HEK293 (cell line): Measurements from ENCODE around the gene FRMD4A.
A peak's percentile ranks its signal among the peaks of the same experiment; 100 is the strongest.

ENCODE experiments used
- CTCF ChIA-PET: fragments of 350-600 bp; formaldehyde crosslinking; extraction: SDS; loops from one replicate; lab custom pipeline; 2021; ENCODE audit warnings: antibody characterized with exemption; lab: Yijun Ruan, JAX
- POLR2A ChIA-PET: fragments of 300-600 bp; formaldehyde crosslinking; extraction: SDS; loops from one replicate; lab custom pipeline; 2020; ENCODE audit warnings: antibody characterized with exemption, inconsistent platforms; lab: Yijun Ruan, JAX
- H3K27ac ChIP-seq: fragments of 200-500 bp; sonication (Bioruptor generic); 2 replicates; pipeline ENCODE4 v1.5.1; 2014; ENCODE audit warnings: low read depth, low read length, control low read depth, inconsistent platforms; ENCODE audit errors: extremely low read depth
- H3K36me3 ChIP-seq, 2 experiments: fragments of 200-500 bp in 1 of 2; sonication (Bioruptor generic) in 1 of 2; 1 replicate in 1 of 2; 2 replicates in 1 of 2; pipeline ENCODE4 v1.5.1; 2014 to 2017; ENCODE audit warnings: inconsistent platforms in 2 of 2, low read length in 2 of 2; ENCODE audit not compliant: control insufficient read depth in 2 of 2, insufficient read depth in 1 of 2
- H3K4me1 ChIP-seq: fragments of 200-500 bp; sonication (Bioruptor generic); 2 replicates; pipeline ENCODE4 v1.5.1; 2014; ENCODE audit warnings: mild to moderate bottlenecking, low read length, inconsistent platforms; ENCODE audit not compliant: control insufficient read depth, insufficient read depth
- H3K4me3 ChIP-seq: 2 replicates; pipeline ENCODE4 v1.5.1; 2011; ENCODE audit warnings: low read depth, mild to moderate bottlenecking, control low read depth, low read length, moderate library complexity
- H3K9me3 ChIP-seq: fragments of 200-500 bp; sonication (Bioruptor generic); 2 replicates; pipeline ENCODE4 v1.5.1; 2014; ENCODE audit warnings: low read depth, low read length, inconsistent platforms; ENCODE audit not compliant: control insufficient read depth, insufficient read depth
- GLIS1 ChIP-seq: fragments of 450-650 bp; formaldehyde crosslinking; IDR thresholded peaks from 2 replicates; pipeline ENCODE4 v1.5.1; 2016; ENCODE audit warnings: missing biosample characterization, missing genetic modification characterization
- IKZF3 ChIP-seq: fragments of 450-650 bp; IDR thresholded peaks from 2 replicates; pipeline ENCODE4 v1.5.0; 2018; ENCODE audit warnings: missing biosample characterization, mild to moderate bottlenecking, missing genetic modification characterization, moderate library complexity
- KLF1 ChIP-seq: fragments of 450-650 bp; formaldehyde crosslinking; IDR thresholded peaks from 2 replicates; pipeline ENCODE4 v1.5.1; 2016; ENCODE audit warnings: missing biosample characterization, missing genetic modification characterization
- MZF1 ChIP-seq: fragments of 450-650 bp; formaldehyde crosslinking; IDR thresholded peaks from 2 replicates; pipeline ENCODE4 v1.5.1; 2017; ENCODE audit warnings: missing biosample characterization, missing genetic modification characterization, borderline replicate concordance
- PRDM10 ChIP-seq: fragments of 450-650 bp; formaldehyde crosslinking; IDR thresholded peaks from 2 replicates; pipeline ENCODE4 v1.5.1; 2016; ENCODE audit warnings: missing biosample characterization, missing genetic modification characterization
- REST ChIP-seq: fragments of 450-650 bp; formaldehyde crosslinking; IDR thresholded peaks from 2 replicates; pipeline ENCODE4 v1.5.1; 2016; ENCODE audit warnings: missing biosample characterization, missing genetic modification characterization
- ZNF354C ChIP-seq: fragments of 450-650 bp; formaldehyde crosslinking; IDR thresholded peaks from 2 replicates; pipeline ENCODE4 v1.5.1; 2016; ENCODE audit warnings: missing biosample characterization, missing genetic modification characterization, low read depth, borderline replicate concordance
- ZNF48 ChIP-seq: fragments of 450-650 bp; formaldehyde crosslinking; IDR thresholded peaks from 2 replicates; pipeline ENCODE4 v1.5.1; 2016; ENCODE audit warnings: missing biosample characterization, missing genetic modification characterization
- ZNF488 ChIP-seq: fragments of 450-650 bp; formaldehyde crosslinking; IDR thresholded peaks from 2 replicates; pipeline ENCODE4 v1.5.1; 2016; ENCODE audit warnings: missing biosample characterization, missing genetic modification characterization
- ZNF76 ChIP-seq: fragments of 450-650 bp; formaldehyde crosslinking; IDR thresholded peaks from 2 replicates; pipeline ENCODE4; 2016; ENCODE audit warnings: low read depth, missing biosample characterization, missing genetic modification characterization, borderline replicate concordance
- ZNF776 ChIP-seq: fragments of 450-650 bp; formaldehyde crosslinking; IDR thresholded peaks from 2 replicates; pipeline ENCODE4 v1.5.0; 2017; ENCODE audit warnings: missing biosample characterization, missing genetic modification characterization, borderline replicate concordance

Gene FRMD4A

GRCh38 chr10:14052931-14053330, 277.8 kb downstream of the FRMD4A start (continued):
- no peak for TF ChIP-seq IKZF3 (tag by site-specific recombination)
- TF ChIP-seq ZNF76 (tag by site-specific recombination) = no peak
- TF ChIP-seq, all 188 proteins: peak for 0

GRCh38 chr10:14050598-14050997, 280.1 kb downstream of the FRMD4A start:
- CTCF ChIA-PET = interaction anchor here (0.6 to 0.9 kb wide), 3 partner anchors 43 to 188 kb away, joined by 3 to 4 read pairs (median 3); no protein-coding TSS in a partner anchor

GRCh38 chr10:14048930-14049613, 281.7 kb downstream of the FRMD4A start:
- CTCF ChIA-PET = no interaction called here
- no peak overlapping the region for H3K27ac ChIP-seq
- H3K4me3 ChIP-seq = no peak overlapping the region
- no peaks in the 10 kb centered on the region for H3K36me3 ChIP-seq
- H3K4me1 ChIP-seq = no peaks in the 10 kb centered on the region
- POLR2A ChIA-PET = no interaction called here
- H3K9me3 ChIP-seq = no peaks in the 10 kb centered on the region
- no peak for TF ChIP-seq ZNF48
- 0 out of 2 replicates have a peak, but pooled peaks have one; percentile 17 for TF ChIP-seq MZF1 (tag by site-specific recombination)
- no peak for TF ChIP-seq REST (tag by site-specific recombination)
- peak; percentile 71 for TF ChIP-seq GLIS1
- TF ChIP-seq, all 188 proteins: peak for 2

More at GRCh38 chr10:14050598-14050997, 280.1 kb downstream of the FRMD4A start:
- TF ChIP-seq KLF1 = peak; percentile 76
- no peak for TF ChIP-seq ZNF354C (tag by site-specific recombination)
- TF ChIP-seq PRDM10 (tag by site-specific recombination) = peak; percentile 98
- no peak for TF ChIP-seq ZNF776
- TF ChIP-seq ZNF488 = no peak
- TF ChIP-seq, all 188 proteins: peak for 2
- Histone ChIP-seq H3K9me3 (no peaks in the 10 kb centered on the region; the same call in 1 of the 2 replicates), H3K27ac (no peak overlapping the region), H3K4me1 (no peaks in the 10 kb centered on the region), H3K36me3 (no peaks in the 10 kb centered on the region), H3K4me3 (no peak overlapping the region)
- POLR2A ChIA-PET = no interaction called here
